Breast epithelium (tissue), 4 donors: ENCODE data around the gene SLC27A2. TPM values are rescaled to one million over a fixed set of nuclear protein-coding genes. Genes with fewer than 3 reads are reported as not detected.

Source experiments
- DNase-seq, 2 donors: peaks; one replicate each; pipeline ENCODE4 v3.0.0-alpha.2; 2019; ENCODE audit warnings: low spot score in 2 of 2
- H3K27ac ChIP-seq, 2 donors: fragments of 200-600 bp; sonication (generic) in 1 of 2; one replicate each; pipeline ENCODE4 v1.5.1; 2016 to 2019; ENCODE audit warnings: mild to moderate bottlenecking in 1 of 2
- H3K27me3 ChIP-seq, 2 donors: fragments of 200-600 bp; sonication (generic) in 1 of 2; one replicate each; pipeline versions ENCODE4 v1.5.1 to v1.6.0; 2017 to 2019; ENCODE audit warnings: control low read depth in 1 of 2, mild to moderate bottlenecking in 1 of 2
- H3K36me3 ChIP-seq: fragments of 200-600 bp; one replicate; pipeline ENCODE4 v1.5.1; 2019
- H3K4me1 ChIP-seq, 2 donors: fragments of 200-600 bp; sonication (generic); one replicate each; pipeline ENCODE4 v1.5.1; 2016 to 2019; ENCODE audit warnings: control low read depth in 1 of 2
- H3K4me3 ChIP-seq, 3 donors: fragments of 200-600 bp; sonication (generic); 1 replicate in 2 of 3; 2 replicates in 1 of 3; pipeline ENCODE4 v1.5.1; 2016 to 2019; ENCODE audit warnings: mild to moderate bottlenecking in 3 of 3, moderate library complexity in 2 of 3
- H3K9me3 ChIP-seq, 2 donors: fragments of 200-600 bp; sonication (generic) in 1 of 2; one replicate each; pipeline ENCODE4 v1.5.1; 2016 to 2019; ENCODE audit warnings: control low read depth in 1 of 2
- CTCF ChIP-seq, 3 donors: fragments of 450-650 bp; IDR thresholded peaks; one replicate each; pipeline ENCODE4 v1.5.1; 2016 to 2017; ENCODE audit warnings: antibody characterized with exemption in 3 of 3, mild to moderate bottlenecking in 3 of 3, moderate library complexity in 3 of 3
- POLR2A ChIP-seq: fragments of 450-650 bp; IDR thresholded peaks from one replicate; pipeline ENCODE4 v1.6.1; 2016; ENCODE audit warnings: antibody characterized with exemption, mild to moderate bottlenecking, moderate library complexity
- POLR2AphosphoS5 ChIP-seq, 3 donors: sonication (generic); formaldehyde crosslinking; IDR thresholded peaks; one replicate each; pipeline ENCODE4 v1.6.1; 2017; ENCODE audit warnings: antibody characterized with exemption in 3 of 3
- intact Hi-C: fragments of 100-400 bp; cut with DNase I; formaldehyde crosslinking; loops from one replicate; pipeline ENCODE4 v1.15.1; 2023; ENCODE audit warnings: low total_unique reads
- total RNA-seq, 3 donors: library from RNA; depleted of rRNA; stranded (reverse); fragments of >200 nt; gene quantifications; one replicate each; pipeline ENCODE4 v1.1.0, GENCODE V29; 2016

SLC27A2 gene
- total RNA-seq, 3 donors from 2014 or later = 0.96 to 5.6 (median 3.5) TPM

- Histone ChIP-seq H3K27me3 (no peaks in the 10 kb centered on the region), H3K9me3 (no peaks in the 10 kb centered on the region), H3K4me1 (no peaks in the 10 kb centered on the region), H3K27ac (no peak overlapping the region), H3K4me3 (no peak overlapping the region), H3K36me3 (no peaks in the 10 kb centered on the region)
- TF ChIP-seq POLR2AphosphoS5 (IDR thresholded peaks at IDR 0.05) (no peak), CTCF (IDR thresholded peaks at IDR 0.05) (no peak), POLR2A (no peak)
- intact Hi-C loops = no loop called here
- DNase-seq = no peak
Observed at GRCh38 chr15:50251638-50252182, 69.7 kb downstream of the SLC27A2 start.

- intact Hi-C loops = no loop called here
Observed at GRCh38 chr15:50252556-50252955, 70.6 kb downstream of the SLC27A2 start.

GRCh38 chr15:50256188-50257041 is 74.4 kb downstream of the SLC27A2 start:
- intact Hi-C loops = loop anchor here (2.0 kb wide), 1 partner anchor 52 kb away; no protein-coding TSS in a partner anchor
- H3K27ac ChIP-seq = no peak overlapping the region
- no peaks in the 10 kb centered on the region for H3K36me3 ChIP-seq
- no peak for TF ChIP-seq POLR2A
- no peak for TF ChIP-seq POLR2AphosphoS5 (IDR thresholded peaks at IDR 0.05)
- no peak for TF ChIP-seq CTCF (IDR thresholded peaks at IDR 0.05)
- no peak overlapping the region for H3K4me3 ChIP-seq
- no peaks in the 10 kb centered on the region for H3K9me3 ChIP-seq
- H3K27me3 ChIP-seq = no peaks in the 10 kb centered on the region
- no peak for DNase-seq
- H3K4me1 ChIP-seq = no peaks in the 10 kb centered on the region

More at GRCh38 chr15:50252556-50252955, 70.6 kb downstream of the SLC27A2 start:
- DNase-seq = no peak
- TF ChIP-seq POLR2AphosphoS5 (IDR thresholded peaks at IDR 0.05) (no peak), POLR2A (no peak), CTCF (IDR thresholded peaks at IDR 0.05) (no peak)
- no peaks in the 10 kb centered on the region for H3K36me3 ChIP-seq
- H3K27me3 ChIP-seq = no peaks in the 10 kb centered on the region
- no peaks in the 10 kb centered on the region for H3K4me1 ChIP-seq
- no peaks in the 10 kb centered on the region for H3K9me3 ChIP-seq
- no peak overlapping the region for H3K27ac ChIP-seq
- H3K4me3 ChIP-seq = no peak overlapping the region

- no peak for DNase-seq
- intact Hi-C loops = loop anchor here (2.0 kb wide), 1 partner anchor 53 kb away; no protein-coding TSS in a partner anchor
- H3K36me3 ChIP-seq = no peaks in the 10 kb centered on the region
- TF ChIP-seq POLR2A = no peak
- no peak for TF ChIP-seq CTCF (IDR thresholded peaks at IDR 0.05)
- no peak for TF ChIP-seq POLR2AphosphoS5 (IDR thresholded peaks at IDR 0.05)
- no peaks in the 10 kb centered on the region for H3K9me3 ChIP-seq
- no peaks in the 10 kb centered on the region for H3K4me1 ChIP-seq
- no peak overlapping the region for H3K4me3 ChIP-seq
- no peaks in the 10 kb centered on the region for H3K27me3 ChIP-seq
- H3K27ac ChIP-seq = no peak overlapping the region
Observed at GRCh38 chr15:50257332-50257731, 75.3 kb downstream of the SLC27A2 start.

- Histone ChIP-seq H3K36me3 (no peaks in the 10 kb centered on the region), H3K4me3 (no peak overlapping the region), H3K4me1 (no peaks in the 10 kb centered on the region), H3K9me3 (no peaks in the 10 kb centered on the region), H3K27me3 (no peaks in the 10 kb centered on the region), H3K27ac (no peak overlapping the region)
- DNase-seq = no peak
- TF ChIP-seq CTCF (IDR thresholded peaks at IDR 0.05) (no peak), POLR2AphosphoS5 (IDR thresholded peaks at IDR 0.05) (no peak), POLR2A (no peak)
- intact Hi-C loops = loop anchor here (2.0 kb wide), 1 partner anchor 53 kb away; no protein-coding TSS in a partner anchor
Observed at GRCh38 chr15:50257924-50258323, 75.9 kb downstream of the SLC27A2 start.
